IMR-90 (cell line): ENCODE results near the gene CHDH. TPM values are rescaled to one million over a fixed set of nuclear protein-coding genes. Genes with fewer than 3 reads are reported as not detected.

Experiments
- ATAC-seq: fragments of 200-7000 bp; cut with Tn5 transposase; 2 replicates; pipeline ENCODE4 v1.9.1; 2020; ENCODE audit warnings: low read depth, mild to moderate bottlenecking, moderate library complexity
- BruUV-seq: library from RNA; stranded (reverse); fragments of 400-500 nt; replicated peaks from 2 replicates; lab custom pipeline; 2021; lab: Mats Ljungman, UMichigan
- CTCF ChIA-PET: fragments of 300-600 bp; formaldehyde crosslinking; extraction: SDS; loops from one replicate; lab custom pipeline; 2021; ENCODE audit warnings: antibody characterized with exemption; lab: Yijun Ruan, JAX
- POLR2A ChIA-PET: fragments of 300-600 bp; sonication (Branson Sonifier 250); formaldehyde crosslinking; loops from one replicate; lab custom pipeline; 2022; ENCODE audit warnings: antibody characterized with exemption; ENCODE audit not compliant: unreplicated experiment; lab: Charles Lee
- DNase-seq: peaks from one replicate; pipeline ENCODE4 v3.0.0; 2013
- H2AFZ ChIP-seq: replicated peaks from 2 replicates; pipeline ENCODE3; 2013; ENCODE audit warnings: low read length, mild to moderate bottlenecking; ENCODE audit not compliant: poor library complexity
- H2AK5ac ChIP-seq: 2 replicates; pipeline ENCODE4 v1.6.1; 2013; ENCODE audit warnings: low read depth, low read length, inconsistent platforms
- H2AK9ac ChIP-seq: replicated peaks from 2 replicates; pipeline ENCODE3; 2013; ENCODE audit warnings: mild to moderate bottlenecking, low read depth, low read length, moderate library complexity; ENCODE audit not compliant: poor library complexity
- H2BK120ac ChIP-seq: 2 replicates; pipeline ENCODE4 v1.6.1; 2013; ENCODE audit warnings: low read depth, low read length, inconsistent platforms
- H2BK15ac ChIP-seq: 3 replicates; pipeline ENCODE4 v1.6.1; 2013; ENCODE audit warnings: low read depth, low read length, inconsistent platforms
- H2BK20ac ChIP-seq: 2 replicates; pipeline ENCODE4 v1.6.1; 2013; ENCODE audit warnings: low read depth, mild to moderate bottlenecking, inconsistent platforms, low read length, moderate library complexity
- H2BK5ac ChIP-seq: 2 replicates; pipeline ENCODE4 v1.6.1; 2013; ENCODE audit warnings: mild to moderate bottlenecking, low read depth, low read length, inconsistent platforms; ENCODE audit not compliant: poor library complexity, severe bottlenecking
- H3K14ac ChIP-seq: replicated peaks from 2 replicates; pipeline ENCODE4 v1.6.1; 2013; ENCODE audit warnings: low read depth, low read length, inconsistent platforms
- H3K18ac ChIP-seq: 2 replicates; pipeline ENCODE4 v1.6.1; 2013; ENCODE audit warnings: low read depth, low read length, control low read depth
- H3K23ac ChIP-seq: 2 replicates; pipeline ENCODE4 v1.6.1; 2013; ENCODE audit warnings: low read depth, low read length, inconsistent platforms
- H3K27ac ChIP-seq: 2 replicates; pipeline ENCODE4 v1.5.1; 2013; ENCODE audit warnings: mild to moderate bottlenecking, control low read depth, low read length; ENCODE audit not compliant: insufficient read depth
- H3K27me3 ChIP-seq: 2 replicates; pipeline ENCODE4 v1.6.1; 2013; ENCODE audit warnings: low read length; ENCODE audit not compliant: control insufficient read depth, insufficient read depth
- H3K36me3 ChIP-seq: 2 replicates; pipeline ENCODE4 v1.6.1; 2013; ENCODE audit warnings: low read length, mixed read lengths; ENCODE audit not compliant: control insufficient read depth, insufficient read depth
- H3K4ac ChIP-seq: 2 replicates; pipeline ENCODE4 v1.6.1; 2013; ENCODE audit warnings: low read depth, low read length, inconsistent platforms
- H3K4me1 ChIP-seq: 2 replicates; pipeline ENCODE4 v1.6.1; 2013; ENCODE audit warnings: low read length, mixed read lengths; ENCODE audit not compliant: control insufficient read depth, insufficient read depth
- H3K4me2 ChIP-seq: 2 replicates; pipeline ENCODE4 v1.6.1; 2013; ENCODE audit warnings: low read depth, mild to moderate bottlenecking, control low read depth, low read length, moderate library complexity
- H3K4me3 ChIP-seq: 2 replicates; pipeline ENCODE4 v1.5.1; 2013; ENCODE audit warnings: low read depth, mild to moderate bottlenecking, control low read depth, low read length, moderate library complexity; ENCODE audit not compliant: insufficient read depth
- H3K56ac ChIP-seq: 2 replicates; pipeline ENCODE4 v1.6.1; 2013; ENCODE audit warnings: low read length, inconsistent platforms; ENCODE audit not compliant: insufficient read depth; ENCODE audit errors: extremely low read depth
- H3K79me1 ChIP-seq, 2 experiments: 2 replicates each; pipeline ENCODE4 v1.6.1; 2013; ENCODE audit warnings: low read length in 2 of 2, inconsistent platforms in 1 of 2, low read depth in 1 of 2
- H3K9ac ChIP-seq: 2 replicates; pipeline ENCODE4 v1.6.1; 2013; ENCODE audit warnings: low read depth, low read length, control low read depth
- H3K9me1 ChIP-seq: 2 replicates; pipeline ENCODE4 v1.6.1; 2013; ENCODE audit warnings: low read length, inconsistent platforms; ENCODE audit not compliant: insufficient read depth
- H3K9me3 ChIP-seq: 2 replicates; pipeline ENCODE4 v1.6.1; 2013; ENCODE audit warnings: low read length; ENCODE audit not compliant: control insufficient read depth, insufficient read depth
- H4K20me1 ChIP-seq: 2 replicates; pipeline ENCODE4 v1.6.1; 2013; ENCODE audit warnings: low read length, inconsistent platforms; ENCODE audit not compliant: insufficient read depth
- H4K5ac ChIP-seq: 2 replicates; pipeline ENCODE4 v1.6.1; 2013; ENCODE audit warnings: mild to moderate bottlenecking, low read depth, low read length, control low read depth
- H4K8ac ChIP-seq, 2 experiments: 2 replicates each; pipeline ENCODE4 v1.6.1; 2013; ENCODE audit warnings: low read depth in 2 of 2, low read length in 2 of 2, control low read depth in 1 of 2, inconsistent platforms in 1 of 2
- H4K91ac ChIP-seq: 2 replicates; pipeline ENCODE4 v1.6.1; 2013; ENCODE audit warnings: low read depth, low read length, inconsistent platforms; ENCODE audit not compliant: insufficient read depth
- BHLHE40 ChIP-seq: fragments of 150-350 bp; IDR thresholded peaks from 2 replicates; pipeline ENCODE4 v1.6.1; 2016; ENCODE audit warnings: mild to moderate bottlenecking, low read depth, low read length
- CEBPB ChIP-seq: IDR thresholded peaks from 2 replicates; pipeline ENCODE4 v1.6.1; 2012; ENCODE audit warnings: low read depth, low read length, improper control_type of control experiment
- CHD1 ChIP-seq: IDR thresholded peaks from 2 replicates; pipeline ENCODE4 v1.6.1; 2012; ENCODE audit warnings: low read depth, low read length, improper control_type of control experiment
- FOS ChIP-seq: fragments of 150-350 bp; IDR thresholded peaks from 2 replicates; pipeline ENCODE4 v1.6.1; 2016; ENCODE audit warnings: low read depth, low read length
- MAZ ChIP-seq: IDR thresholded peaks from 2 replicates; pipeline ENCODE4 v1.6.1; 2012; ENCODE audit warnings: low read depth, mild to moderate bottlenecking, low read length, improper control_type of control experiment, moderate library complexity, borderline replicate concordance
- MXI1 ChIP-seq: IDR thresholded peaks from 2 replicates; pipeline ENCODE4 v1.6.1; 2012; ENCODE audit warnings: low read depth, mild to moderate bottlenecking, low read length, moderate library complexity, borderline replicate concordance
- POLR2A ChIP-seq: IDR thresholded peaks from 2 replicates; pipeline ENCODE4 v1.6.1; 2012; ENCODE audit warnings: mild to moderate bottlenecking, low read depth, low read length
- RAD21 ChIP-seq: IDR thresholded peaks from 2 replicates; pipeline ENCODE4 v1.6.1; 2012; ENCODE audit warnings: low read length, improper control_type of control experiment
- RCOR1 ChIP-seq: IDR thresholded peaks from 2 replicates; pipeline ENCODE4 v1.6.1; 2012; ENCODE audit warnings: mild to moderate bottlenecking, low read length, improper control_type of control experiment; ENCODE audit not compliant: insufficient replicate concordance
- RFX5 ChIP-seq: IDR thresholded peaks from 2 replicates; pipeline ENCODE4 v1.8.0; 2012; ENCODE audit warnings: low read depth, mild to moderate bottlenecking, low read length, moderate library complexity
- SMC3 ChIP-seq: fragments of 150-350 bp; IDR thresholded peaks from 2 replicates; pipeline ENCODE4 v1.6.1; 2016; ENCODE audit warnings: low read depth, mild to moderate bottlenecking, antibody characterized with exemption, low read length, moderate library complexity
- WGBS, 2 experiments: methylation state at CpG; one replicate each; pipeline versions ENCODE4 v1.1.5 to v1.1.7; 2013; ENCODE audit warnings: missing lambda C conversion rate in 2 of 2; ENCODE audit not compliant: insufficient read length in 1 of 2; ENCODE audit errors: extremely low coverage in 2 of 2; 5-methylcytosine and 5-hydroxymethylcytosine counted together
- dilution Hi-C: fragments of 300-500 bp; cut with HindIII; formaldehyde crosslinking; loops from one replicate; pipeline ENCODE4 v1.14.3; 2018; ENCODE audit warnings: low sequenced_read_pairs; ENCODE audit not compliant: unreplicated experiment
- in situ Hi-C: fragments of 300-500 bp; cut with MboI; formaldehyde crosslinking; loops from 3 replicates; pipeline ENCODE4 v1.14.3; 2019; ENCODE audit warnings: low sequenced_read_pairs, inconsistent platforms, mixed read lengths
- intact Hi-C: fragments of 100-400 bp; cut with micrococcal nuclease; formaldehyde crosslinking; loops from 2 replicates; pipeline ENCODE4 v1.10.0; 2022
- polyA plus RNA-seq, 3 experiments: library from polyadenylated mRNA; depleted of rRNA; stranded (reverse); fragments of >200 nt; gene quantifications; 2 replicates each; pipeline ENCODE4 v1.2.3, GENCODE V29; 2012; ENCODE audit warnings: low replicate concordance in 1 of 3
- total RNA-seq: library from RNA; depleted of rRNA; stranded (reverse); fragments of >200 nt; gene quantifications from 2 replicates; pipeline ENCODE4 v1.2.3, GENCODE V29; 2012
- TF ChIP-seq, protein P1 (sequence below): fragments of 150-350 bp; IDR thresholded peaks from 2 replicates; pipeline ENCODE4 v1.6.1; 2016; ENCODE audit warnings: low read depth, mild to moderate bottlenecking, low read length, moderate library complexity, borderline replicate concordance
- TF ChIP-seq, protein P2 (sequence below): conservative IDR thresholded peaks from 2 replicates; pipeline ENCODE4 v1.5.1; 2012; ENCODE audit warnings: mild to moderate bottlenecking, low read depth, low read length, improper control_type of control experiment
- TF ChIP-seq, protein P3 (sequence below): fragments of 150-350 bp; IDR thresholded peaks from 2 replicates; pipeline ENCODE4 v1.6.1; 2017; ENCODE audit warnings: mild to moderate bottlenecking, antibody characterized with exemption, low read length, low read depth

Gene CHDH
- total and polyA plus RNA-seq, 2 of the 4 experiments (the other 2 are of a cell fraction): under 0.01 to 0.19 TPM

DNA sequence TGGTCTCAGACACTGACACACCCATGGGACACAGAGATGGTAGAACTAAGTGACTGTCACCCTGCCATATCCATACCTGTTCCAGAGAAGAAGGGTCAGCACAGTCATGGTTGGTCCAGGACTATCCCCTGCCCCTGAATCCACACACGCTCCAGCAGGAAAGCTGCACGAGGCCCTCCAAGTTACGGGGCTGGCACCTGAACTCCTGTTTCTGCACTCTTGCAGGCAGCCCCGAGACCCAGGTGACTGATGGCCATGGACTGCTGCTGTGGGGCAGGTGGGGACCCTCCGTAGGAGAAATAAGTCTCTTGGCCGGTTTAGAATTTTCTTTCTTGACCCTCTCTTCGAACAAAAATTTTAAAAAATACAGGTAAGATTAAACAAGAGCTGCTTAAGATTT is 30.6 kb downstream of the CHDH start:
- no peak overlapping the region for H3K4ac ChIP-seq
- H3K36me3 ChIP-seq: no peaks in the 10 kb centered on the region
- in situ Hi-C loops (no loop called here), dilution Hi-C loops (no loop called here), intact Hi-C loops (no loop called here)
- H3K4me3 ChIP-seq: no peak overlapping the region
- H3K27ac ChIP-seq: no peak overlapping the region
- no peak overlapping the region for H3K56ac ChIP-seq
- H2AFZ ChIP-seq: peak overlapping the region; percentile 32
- no TSS peak for BruUV-seq
- H3K79me1 ChIP-seq: no peaks in the 10 kb centered on the region
- H4K91ac ChIP-seq: no peak overlapping the region
- no peak overlapping the region for H3K18ac ChIP-seq
- no peak overlapping the region for H2AK5ac ChIP-seq
- no peak overlapping the region for H3K9ac ChIP-seq
- H2BK5ac ChIP-seq: no peak overlapping the region
- H4K20me1 ChIP-seq: no peaks in the 10 kb centered on the region
- no peaks in the 10 kb centered on the region for H3K4me1 ChIP-seq
- H2BK120ac ChIP-seq: no peak overlapping the region
- ChIA-PET CTCF (no interaction called here), POLR2A (no interaction called here)
- no peak overlapping the region for H3K14ac ChIP-seq
- no peak overlapping the region for H4K5ac ChIP-seq
- no CpG with 5 or more reads among the region's 7 CpGs for WGBS, 2 experiments
- peaks cover 11% of the 10 kb centered on the region for H3K27me3 ChIP-seq
- TF ChIP-seq RFX5 (no peak), POLR2A (no peak), MAZ (no peak), RAD21 (no peak), RCOR1 (no peak), BHLHE40 (no peak), MXI1 (no peak), CEBPB (no peak), FOS (no peak), CHD1 (no peak), SMC3 (no peak)
- TF ChIP-seq, protein P1, sequence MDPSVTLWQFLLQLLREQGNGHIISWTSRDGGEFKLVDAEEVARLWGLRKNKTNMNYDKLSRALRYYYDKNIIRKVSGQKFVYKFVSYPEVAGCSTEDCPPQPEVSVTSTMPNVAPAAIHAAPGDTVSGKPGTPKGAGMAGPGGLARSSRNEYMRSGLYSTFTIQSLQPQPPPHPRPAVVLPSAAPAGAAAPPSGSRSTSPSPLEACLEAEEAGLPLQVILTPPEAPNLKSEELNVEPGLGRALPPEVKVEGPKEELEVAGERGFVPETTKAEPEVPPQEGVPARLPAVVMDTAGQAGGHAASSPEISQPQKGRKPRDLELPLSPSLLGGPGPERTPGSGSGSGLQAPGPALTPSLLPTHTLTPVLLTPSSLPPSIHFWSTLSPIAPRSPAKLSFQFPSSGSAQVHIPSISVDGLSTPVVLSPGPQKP: no peak
- TF ChIP-seq, protein P2, sequence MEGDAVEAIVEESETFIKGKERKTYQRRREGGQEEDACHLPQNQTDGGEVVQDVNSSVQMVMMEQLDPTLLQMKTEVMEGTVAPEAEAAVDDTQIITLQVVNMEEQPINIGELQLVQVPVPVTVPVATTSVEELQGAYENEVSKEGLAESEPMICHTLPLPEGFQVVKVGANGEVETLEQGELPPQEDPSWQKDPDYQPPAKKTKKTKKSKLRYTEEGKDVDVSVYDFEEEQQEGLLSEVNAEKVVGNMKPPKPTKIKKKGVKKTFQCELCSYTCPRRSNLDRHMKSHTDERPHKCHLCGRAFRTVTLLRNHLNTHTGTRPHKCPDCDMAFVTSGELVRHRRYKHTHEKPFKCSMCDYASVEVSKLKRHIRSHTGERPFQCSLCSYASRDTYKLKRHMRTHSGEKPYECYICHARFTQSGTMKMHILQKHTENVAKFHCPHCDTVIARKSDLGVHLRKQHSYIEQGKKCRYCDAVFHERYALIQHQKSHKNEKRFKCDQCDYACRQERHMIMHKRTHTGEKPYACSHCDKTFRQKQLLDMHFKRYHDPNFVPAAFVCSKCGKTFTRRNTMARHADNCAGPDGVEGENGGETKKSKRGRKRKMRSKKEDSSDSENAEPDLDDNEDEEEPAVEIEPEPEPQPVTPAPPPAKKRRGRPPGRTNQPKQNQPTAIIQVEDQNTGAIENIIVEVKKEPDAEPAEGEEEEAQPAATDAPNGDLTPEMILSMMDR: no peak
- TF ChIP-seq, protein P3, sequence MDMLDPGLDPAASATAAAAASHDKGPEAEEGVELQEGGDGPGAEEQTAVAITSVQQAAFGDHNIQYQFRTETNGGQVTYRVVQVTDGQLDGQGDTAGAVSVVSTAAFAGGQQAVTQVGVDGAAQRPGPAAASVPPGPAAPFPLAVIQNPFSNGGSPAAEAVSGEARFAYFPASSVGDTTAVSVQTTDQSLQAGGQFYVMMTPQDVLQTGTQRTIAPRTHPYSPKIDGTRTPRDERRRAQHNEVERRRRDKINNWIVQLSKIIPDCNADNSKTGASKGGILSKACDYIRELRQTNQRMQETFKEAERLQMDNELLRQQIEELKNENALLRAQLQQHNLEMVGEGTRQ: no peak
- no peaks in the 10 kb centered on the region for H3K9me3 ChIP-seq
- H2BK15ac ChIP-seq: no peak overlapping the region
- H2AK9ac ChIP-seq: no peak overlapping the region
- no peak overlapping the region for H3K23ac ChIP-seq
- no peak overlapping the region for H3K4me2 ChIP-seq
- no peaks in the 10 kb centered on the region for H3K9me1 ChIP-seq
- H4K8ac ChIP-seq: no peak overlapping the region
- H2BK20ac ChIP-seq: no peak overlapping the region
- DNase-seq (no peak), ATAC-seq (no peak)
